Thyroid gland (tissue), 4 donors: ENCODE data around the gene CASQ1. TPM values are rescaled to one million over a fixed set of nuclear protein-coding genes. Genes with fewer than 3 reads are reported as not detected.

ENCODE experiments used
- DNase-seq, 2 donors: peaks; one replicate each; pipeline ENCODE4 v3.0.0-alpha.2; 2019
- H3K27ac ChIP-seq, 3 donors: fragments of 200-600 bp; sonication (generic); 1 replicate in 2 of 3; 2 replicates in 1 of 3; pipeline ENCODE4 v1.5.1; 2016 to 2019; ENCODE audit warnings: mild to moderate bottlenecking in 1 of 3, moderate library complexity in 1 of 3
- H3K27me3 ChIP-seq: fragments of 200-600 bp; sonication (generic); one replicate; pipeline ENCODE4 v1.5.1; 2019
- H3K36me3 ChIP-seq, 2 donors: fragments of 200-600 bp; sonication (generic); one replicate each; pipeline ENCODE4 v1.5.1; 2016 to 2019
- H3K4me1 ChIP-seq, 2 donors: fragments of 200-600 bp; sonication (generic); one replicate each; pipeline ENCODE4 v1.5.1; 2017 to 2019
- H3K4me3 ChIP-seq, 3 donors: fragments of 200-600 bp; sonication (generic); replicated peaks in 1 of 3; 1 replicate in 2 of 3; 2 replicates in 1 of 3; pipeline ENCODE4 v1.5.1; 2016; ENCODE audit warnings: mild to moderate bottlenecking in 1 of 3
- H3K9me3 ChIP-seq: fragments of 200-600 bp; sonication (generic); one replicate; pipeline ENCODE4 v1.5.1; 2017
- CTCF ChIP-seq, 6 experiments: fragments of 200-600 bp in 3 of 6; fragments of 450-650 bp in 3 of 6; sonication (generic) in 3 of 6; IDR thresholded peaks; one replicate each; pipeline ENCODE4 v1.5.1; 2016 to 2019; ENCODE audit warnings: antibody characterized with exemption in 6 of 6, mild to moderate bottlenecking in 2 of 6, inconsistent platforms in 1 of 6, moderate library complexity in 1 of 6
- POLR2A ChIP-seq, 2 donors: fragments of 450-650 bp; IDR thresholded peaks; one replicate each; pipeline ENCODE4 v1.6.1; 2017; ENCODE audit warnings: antibody characterized with exemption in 2 of 2, mild to moderate bottlenecking in 2 of 2, moderate library complexity in 1 of 2
- WGBS, 2 donors: methylation state at CpG; one replicate each; pipeline ENCODE4 v1.1.5; 2017; 5-methylcytosine and 5-hydroxymethylcytosine counted together
- intact Hi-C: fragments of 100-400 bp; cut with DNase I; formaldehyde crosslinking; loops from one replicate; pipeline ENCODE4 v1.15.1; 2023
- total RNA-seq, 4 donors: library from RNA; depleted of rRNA; stranded (reverse); fragments of >200 nt; gene quantifications; one replicate each; pipeline ENCODE4 v1.2.3, GENCODE V29; 2016

The CASQ1 gene
- total RNA-seq, 4 donors from 2014 or later = not detected

- 96% methylated on average over 7 of the region's 7 CpGs for WGBS, 2 donors
- intact Hi-C loops = no loop called here
Observed at GRCh38 chr1:160186246-160186645, 4.1 kb upstream of the CASQ1 start.

GRCh38 chr1:160186729-160187128, 3.6 kb upstream of the CASQ1 start:
- H3K36me3 ChIP-seq = no peaks in the 10 kb centered on the region
- no peaks in the 10 kb centered on the region for H3K4me1 ChIP-seq
- TF ChIP-seq POLR2A (IDR thresholded peaks at IDR 0.05) = no peak
- TF ChIP-seq CTCF (IDR thresholded peaks at IDR 0.05) = no peak
- WGBS, 2 donors = 81 to 92% methylated on average over 2 of the region's 2 CpGs
- no peak overlapping the region for H3K27ac ChIP-seq
- no peak for DNase-seq
- H3K9me3 ChIP-seq = no peaks in the 10 kb centered on the region
- no peaks in the 10 kb centered on the region for H3K27me3 ChIP-seq
- H3K4me3 ChIP-seq = no peak overlapping the region
- intact Hi-C loops = no loop called here

More at GRCh38 chr1:160186246-160186645, 4.1 kb upstream of the CASQ1 start:
- H3K4me1 ChIP-seq = no peaks in the 10 kb centered on the region
- no peaks in the 10 kb centered on the region for H3K9me3 ChIP-seq
- no peaks in the 10 kb centered on the region for H3K27me3 ChIP-seq
- TF ChIP-seq POLR2A (IDR thresholded peaks at IDR 0.05) (no peak), CTCF (IDR thresholded peaks at IDR 0.05) (no peak)
- no peak overlapping the region for H3K27ac ChIP-seq
- DNase-seq = no peak
- H3K4me3 ChIP-seq = no peak overlapping the region
- no peaks in the 10 kb centered on the region for H3K36me3 ChIP-seq

GRCh38 chr1:160187407-160187806, 3.0 kb upstream of the CASQ1 start:
- Histone ChIP-seq H3K27ac (no peak overlapping the region), H3K4me3 (no peak overlapping the region), H3K9me3 (no peaks in the 10 kb centered on the region), H3K36me3 (no peaks in the 10 kb centered on the region), H3K4me1 (no peaks in the 10 kb centered on the region), H3K27me3 (no peaks in the 10 kb centered on the region)
- TF ChIP-seq POLR2A (IDR thresholded peaks at IDR 0.05) (no peak), CTCF (IDR thresholded peaks at IDR 0.05) (no peak)
- 83 to 88% methylated on average over 7 of the region's 7 CpGs for WGBS, 2 donors
- no peak for DNase-seq
- intact Hi-C loops = no loop called here

GRCh38 chr1:160188341-160188740, 2.0 kb upstream of the CASQ1 start:
- H3K4me1 ChIP-seq = peaks cover 0 to 2% of the 10 kb centered on the region in 2 donors
- TF ChIP-seq POLR2A (IDR thresholded peaks at IDR 0.05) = no peak
- TF ChIP-seq CTCF (IDR thresholded peaks at IDR 0.05) = no peak
- 73 to 77% methylated on average over 7 of the region's 7 CpGs for WGBS, 2 donors
- H3K36me3 ChIP-seq = no peaks in the 10 kb centered on the region
- no peak for DNase-seq
- intact Hi-C loops = no loop called here
- H3K27me3 ChIP-seq = no peaks in the 10 kb centered on the region
- H3K9me3 ChIP-seq = no peaks in the 10 kb centered on the region
- H3K4me3 ChIP-seq = no peak overlapping the region
- no peak overlapping the region for H3K27ac ChIP-seq

- Histone ChIP-seq H3K4me1 (peaks cover 0 to 4% of the 10 kb centered on the region in 2 donors), H3K4me3 (no peak overlapping the region), H3K36me3 (no peaks in the 10 kb centered on the region), H3K27ac (no peak overlapping the region), H3K9me3 (no peaks in the 10 kb centered on the region), H3K27me3 (no peaks in the 10 kb centered on the region)
- TF ChIP-seq CTCF (IDR thresholded peaks at IDR 0.05) = no peak
- no peak for TF ChIP-seq POLR2A (IDR thresholded peaks at IDR 0.05)
- no peak for DNase-seq
- intact Hi-C loops = loop anchor here (5.0 kb wide), 3 partner anchors 61 to 101 kb away; no protein-coding TSS in a partner anchor
- 64 to 93% methylated on average over 3 of the region's 3 CpGs for WGBS, 2 donors
Observed at GRCh38 chr1:160191756-160192155, 1.4 kb downstream of the CASQ1 start.
